Measurements from ENCODE around the gene TNFSF13.

TNFSF13 gene

GRCh38 chr17:7553356-7553755 lies 5.2 kb upstream of the TNFSF13 start:
- DNase-seq = no peak

GRCh38 chr17:7555320-7555948 lies 3.1 kb upstream of the TNFSF13 start:
- no peak for DNase-seq

GRCh38 chr17:7556627-7557026 lies 1.9 kb upstream of the TNFSF13 start:
- no peak for DNase-seq

GRCh38 chr17:7557147-7557764 lies 1.3 kb upstream of the TNFSF13 start:
- DNase-seq = no peak

GRCh38 chr17:7557775-7558543 lies 591 bp upstream of the TNFSF13 start:
- no peak for DNase-seq

- DNase-seq = no peak
Measured at GRCh38 chr17:7559320-7560171, 996 bp downstream of the TNFSF13 start.

GRCh38 chr17:7560172-7561027 lies 1.9 kb downstream of the TNFSF13 start:
- no peak for DNase-seq

GRCh38 chr17:7561028-7561575 lies 2.6 kb downstream of the TNFSF13 start:
- DNase-seq = peak; percentile 33

GRCh38 chr17:7561589-7562207 lies 3.1 kb downstream of the TNFSF13 start, which contains the start of gene SENP3:
SENP3 (plus strand) TSS chr17:7561919; CDS start chr17:7563077, 1,158 bp downstream.
- DNase-seq = no peak

GRCh38 chr17:7562208-7562605 lies 3.7 kb downstream of the TNFSF13 start:
- DNase-seq = no peak

GRCh38 chr17:7563115-7563869 lies 4.7 kb downstream of the TNFSF13 start:
- no peak for DNase-seq

GRCh38 chr17:7569571-7569970 lies 11.0 kb downstream of the TNFSF13 start:
- DNase-seq = no peak

- DNase-seq = no peak
Measured at GRCh38 chr17:7570351-7570750, 11.8 kb downstream of the TNFSF13 start.

- no peak for DNase-seq
Measured at GRCh38 chr17:7572338-7572587, 13.7 kb downstream of the TNFSF13 start.

GRCh38 chr17:7572588-7573323 lies 14.2 kb downstream of the TNFSF13 start:
- peak; percentile 89 for DNase-seq

GRCh38 chr17:7573324-7574080 lies 15.0 kb downstream of the TNFSF13 start:
- DNase-seq = no peak

- no peak for DNase-seq
Measured at GRCh38 chr17:7574176-7574953, 15.8 kb downstream of the TNFSF13 start.

GRCh38 chr17:7575481-7575883 lies 16.9 kb downstream of the TNFSF13 start:
- DNase-seq = no peak
